Measurements from ENCODE around the gene NTNG1. TPM values are rescaled to one million over a fixed set of nuclear protein-coding genes. Genes with fewer than 3 reads are reported as not detected.

Gene NTNG1
- total RNA-seq, 2 donors from 2014 or later = 2.5 to 2.6 TPM

DNA sequence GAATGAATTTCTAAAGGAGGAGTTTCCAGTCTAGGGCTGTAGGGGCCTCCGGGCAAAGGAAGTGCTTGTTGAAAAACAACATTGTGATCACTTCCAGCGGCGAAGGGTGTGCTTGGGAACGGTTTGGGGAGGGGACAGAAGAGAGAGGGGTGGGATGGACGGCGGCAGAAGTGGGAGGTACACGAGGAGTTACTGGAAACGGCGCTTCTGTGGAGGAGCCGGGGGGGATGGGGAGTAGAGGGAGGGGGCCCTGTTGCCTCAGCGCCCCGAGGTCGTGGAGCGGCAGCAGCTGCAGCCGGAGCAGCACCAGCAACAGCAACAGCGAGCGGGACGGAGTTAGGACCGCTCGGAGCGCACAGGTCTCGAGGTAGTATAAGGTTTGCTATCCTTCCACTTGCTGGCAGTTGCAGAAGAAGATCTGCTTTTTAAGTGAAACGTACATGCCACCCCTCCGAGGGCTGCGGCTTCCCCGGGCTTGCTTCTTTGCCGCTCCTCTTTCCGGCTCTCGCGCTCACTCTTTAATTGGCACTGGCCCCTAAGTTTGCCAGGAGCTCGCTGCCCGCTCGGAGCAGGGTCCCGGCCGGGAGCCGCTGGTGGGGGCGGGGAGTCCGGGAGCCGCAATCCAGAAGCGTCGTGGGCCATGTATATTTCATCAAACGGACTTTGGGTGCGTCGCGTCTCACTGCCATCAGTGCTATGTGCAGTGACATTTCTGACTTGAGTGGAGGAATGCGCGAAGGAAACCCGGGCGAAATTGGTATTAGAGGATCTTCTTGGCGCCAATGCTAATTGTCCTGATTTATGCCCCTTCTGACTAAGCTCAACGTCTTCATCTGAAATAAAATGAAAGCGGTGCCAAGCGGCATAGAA is 771 bp upstream of the NTNG1 start:
- no peaks in the 10 kb centered on the region for H3K36me3 Mint-ChIP-seq (ENCODE audit: low read depth)
- peak overlapping the region; percentile 73 for H3K4me3 Mint-ChIP-seq
- WGBS, 2 experiments (ENCODE audit: insufficient coverage in 1 of 2, insufficient read length in 1 of 2) = 0 to 1% methylated on average over 35 to 53 of the region's 53 CpGs
- Histone ChIP-seq H3K27ac (ENCODE audit: low read depth, low read length) (no peak overlapping the region), H3K9ac (ENCODE audit: extremely low read depth, low read length, poor library complexity, severe bottlenecking) (no peak overlapping the region), H3K36me3 (ENCODE audit: control insufficient read depth, insufficient read depth, low read length) (no peaks in the 10 kb centered on the region), H3K9me3 (ENCODE audit: control insufficient read depth, low read length) (no peaks in the 10 kb centered on the region), H3K27me3 (ENCODE audit: control insufficient read depth, insufficient read depth, low read length, poor library complexity, severe bottlenecking) (peaks cover 32% of the 10 kb centered on the region), H3K4me3 (ENCODE audit: low read length) (peak overlapping the region; percentile 80), H3K4me1 (ENCODE audit: control insufficient read depth, insufficient read depth, low read length) (no peaks in the 10 kb centered on the region)
- H3K9me3 Mint-ChIP-seq = no peaks in the 10 kb centered on the region
- H3K4me1 Mint-ChIP-seq = peaks cover 21% of the 10 kb centered on the region
- peak overlapping the region; percentile 29 for H3K27ac Mint-ChIP-seq
- TF ChIP-seq, protein P1, sequence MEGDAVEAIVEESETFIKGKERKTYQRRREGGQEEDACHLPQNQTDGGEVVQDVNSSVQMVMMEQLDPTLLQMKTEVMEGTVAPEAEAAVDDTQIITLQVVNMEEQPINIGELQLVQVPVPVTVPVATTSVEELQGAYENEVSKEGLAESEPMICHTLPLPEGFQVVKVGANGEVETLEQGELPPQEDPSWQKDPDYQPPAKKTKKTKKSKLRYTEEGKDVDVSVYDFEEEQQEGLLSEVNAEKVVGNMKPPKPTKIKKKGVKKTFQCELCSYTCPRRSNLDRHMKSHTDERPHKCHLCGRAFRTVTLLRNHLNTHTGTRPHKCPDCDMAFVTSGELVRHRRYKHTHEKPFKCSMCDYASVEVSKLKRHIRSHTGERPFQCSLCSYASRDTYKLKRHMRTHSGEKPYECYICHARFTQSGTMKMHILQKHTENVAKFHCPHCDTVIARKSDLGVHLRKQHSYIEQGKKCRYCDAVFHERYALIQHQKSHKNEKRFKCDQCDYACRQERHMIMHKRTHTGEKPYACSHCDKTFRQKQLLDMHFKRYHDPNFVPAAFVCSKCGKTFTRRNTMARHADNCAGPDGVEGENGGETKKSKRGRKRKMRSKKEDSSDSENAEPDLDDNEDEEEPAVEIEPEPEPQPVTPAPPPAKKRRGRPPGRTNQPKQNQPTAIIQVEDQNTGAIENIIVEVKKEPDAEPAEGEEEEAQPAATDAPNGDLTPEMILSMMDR (conservative IDR thresholded peaks at IDR 0.05) = no peak
- H3K27me3 Mint-ChIP-seq (ENCODE audit: insufficient read depth) = peaks cover 27% of the 10 kb centered on the region
- DNase-seq = peak; percentile 88

- H3K27ac ChIP-seq (ENCODE audit: low read depth, low read length) = no peak overlapping the region
- H3K27me3 ChIP-seq (ENCODE audit: control insufficient read depth, insufficient read depth, low read length, poor library complexity, severe bottlenecking) = peaks cover 30% of the 10 kb centered on the region
- H3K9me3 Mint-ChIP-seq = no peaks in the 10 kb centered on the region
- no peaks in the 10 kb centered on the region for H3K9me3 ChIP-seq (ENCODE audit: control insufficient read depth, low read length)
- H3K36me3 Mint-ChIP-seq (ENCODE audit: low read depth) = no peaks in the 10 kb centered on the region
- H3K4me1 Mint-ChIP-seq = peaks cover 18% of the 10 kb centered on the region
- no peak overlapping the region for H3K27ac Mint-ChIP-seq
- H3K4me3 Mint-ChIP-seq = peak overlapping the region; percentile 73
- no peaks in the 10 kb centered on the region for H3K4me1 ChIP-seq (ENCODE audit: control insufficient read depth, insufficient read depth, low read length)
- peaks cover 27% of the 10 kb centered on the region for H3K27me3 Mint-ChIP-seq (ENCODE audit: insufficient read depth)
- 1% methylated on average over 35 of the region's 41 CpGs; no CpG with 5 or more reads in 1 of the 2 experiments for WGBS, 2 experiments (ENCODE audit: insufficient coverage in 1 of 2, insufficient read length in 1 of 2)
- H3K9ac ChIP-seq (ENCODE audit: extremely low read depth, low read length, poor library complexity, severe bottlenecking) = no peak overlapping the region
- H3K36me3 ChIP-seq (ENCODE audit: control insufficient read depth, insufficient read depth, low read length) = no peaks in the 10 kb centered on the region
- DNase-seq = peak; percentile 70
- TF ChIP-seq, protein P1 (conservative IDR thresholded peaks at IDR 0.05) = no peak
- H3K4me3 ChIP-seq (ENCODE audit: low read length) = peak overlapping the region; percentile 87
These were observed 770 bp downstream of the NTNG1 start for GRCh38 chr1:107141491-107142126.

DNA sequence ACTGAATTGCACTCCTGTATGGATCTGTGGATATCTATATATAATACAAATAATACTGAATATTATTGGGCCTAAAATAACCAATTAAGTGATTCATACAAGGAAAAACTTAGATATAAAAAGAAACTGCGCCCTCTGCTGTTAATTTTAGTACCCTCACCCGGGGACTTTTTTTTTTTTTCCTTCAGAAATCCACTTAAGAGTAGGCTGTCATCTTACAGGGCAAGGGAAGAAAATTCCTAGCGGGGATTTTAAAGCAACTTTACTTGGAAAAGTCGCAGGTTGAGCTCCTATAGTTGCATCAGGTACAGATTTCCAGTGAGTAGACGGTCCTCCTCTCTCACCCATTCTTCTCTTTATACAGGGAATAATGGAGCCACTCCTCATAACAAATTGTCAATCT is 1.3 kb downstream of the NTNG1 start:
- Histone ChIP-seq H3K4me3 (ENCODE audit: low read length) (peak overlapping the region; percentile 87), H3K27me3 (ENCODE audit: control insufficient read depth, insufficient read depth, low read length, poor library complexity, severe bottlenecking) (peaks cover 24% of the 10 kb centered on the region), H3K9ac (ENCODE audit: extremely low read depth, low read length, poor library complexity, severe bottlenecking) (no peak overlapping the region), H3K36me3 (ENCODE audit: control insufficient read depth, insufficient read depth, low read length) (no peaks in the 10 kb centered on the region), H3K27ac (ENCODE audit: low read depth, low read length) (no peak overlapping the region), H3K9me3 (ENCODE audit: control insufficient read depth, low read length) (no peaks in the 10 kb centered on the region), H3K4me1 (ENCODE audit: control insufficient read depth, insufficient read depth, low read length) (no peaks in the 10 kb centered on the region)
- no peak for DNase-seq
- no peaks in the 10 kb centered on the region for H3K9me3 Mint-ChIP-seq
- H3K4me3 Mint-ChIP-seq = peak overlapping the region; percentile 73
- H3K36me3 Mint-ChIP-seq (ENCODE audit: low read depth) = no peaks in the 10 kb centered on the region
- no peak overlapping the region for H3K27ac Mint-ChIP-seq
- H3K27me3 Mint-ChIP-seq (ENCODE audit: insufficient read depth) = peaks cover 24% of the 10 kb centered on the region
- WGBS, 2 experiments (ENCODE audit: insufficient coverage in 1 of 2, insufficient read length in 1 of 2) = 5 to 7% methylated on average over 4 to 5 of the region's 5 CpGs
- TF ChIP-seq, protein P1 (conservative IDR thresholded peaks at IDR 0.05) = peak; percentile 92
- H3K4me1 Mint-ChIP-seq = peaks cover 18% of the 10 kb centered on the region
